ENCODE results near the gene TANK.

Gene TANK

GRCh38 chr2:161230959-161231358, 70.7 kb downstream of the TANK start:
- DNase-seq (ENCODE audit: low read depth in 2 of 2), result no peak

- DNase-seq (ENCODE audit: low read depth in 2 of 2), result no peak
Observed at GRCh38 chr2:161232571-161232970, 72.3 kb downstream of the TANK start.

GRCh38 chr2:161233858-161234431, 73.7 kb downstream of the TANK start:
- no peak for DNase-seq (ENCODE audit: low read depth in 2 of 2)

DNA sequence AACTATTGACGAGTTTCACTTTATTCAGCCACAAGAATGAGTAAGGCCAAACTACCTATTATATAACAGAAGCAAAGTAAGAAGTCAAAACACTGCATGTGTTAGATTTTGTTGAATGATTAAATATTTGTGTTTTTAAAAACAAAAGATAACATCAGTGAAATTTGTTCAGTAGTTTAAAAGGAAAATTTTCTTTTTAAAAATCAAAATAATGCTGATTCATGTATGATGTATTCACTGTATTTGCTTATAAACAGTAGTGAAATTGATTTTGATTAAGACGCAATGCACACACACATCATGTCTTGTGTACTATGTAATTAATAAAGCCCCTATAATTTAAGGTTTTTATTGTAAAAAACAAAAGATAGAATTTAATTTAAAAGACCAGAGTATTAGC, 74.4 kb downstream of the TANK start:
- no peak for DNase-seq (ENCODE audit: low read depth in 2 of 2)

DNA sequence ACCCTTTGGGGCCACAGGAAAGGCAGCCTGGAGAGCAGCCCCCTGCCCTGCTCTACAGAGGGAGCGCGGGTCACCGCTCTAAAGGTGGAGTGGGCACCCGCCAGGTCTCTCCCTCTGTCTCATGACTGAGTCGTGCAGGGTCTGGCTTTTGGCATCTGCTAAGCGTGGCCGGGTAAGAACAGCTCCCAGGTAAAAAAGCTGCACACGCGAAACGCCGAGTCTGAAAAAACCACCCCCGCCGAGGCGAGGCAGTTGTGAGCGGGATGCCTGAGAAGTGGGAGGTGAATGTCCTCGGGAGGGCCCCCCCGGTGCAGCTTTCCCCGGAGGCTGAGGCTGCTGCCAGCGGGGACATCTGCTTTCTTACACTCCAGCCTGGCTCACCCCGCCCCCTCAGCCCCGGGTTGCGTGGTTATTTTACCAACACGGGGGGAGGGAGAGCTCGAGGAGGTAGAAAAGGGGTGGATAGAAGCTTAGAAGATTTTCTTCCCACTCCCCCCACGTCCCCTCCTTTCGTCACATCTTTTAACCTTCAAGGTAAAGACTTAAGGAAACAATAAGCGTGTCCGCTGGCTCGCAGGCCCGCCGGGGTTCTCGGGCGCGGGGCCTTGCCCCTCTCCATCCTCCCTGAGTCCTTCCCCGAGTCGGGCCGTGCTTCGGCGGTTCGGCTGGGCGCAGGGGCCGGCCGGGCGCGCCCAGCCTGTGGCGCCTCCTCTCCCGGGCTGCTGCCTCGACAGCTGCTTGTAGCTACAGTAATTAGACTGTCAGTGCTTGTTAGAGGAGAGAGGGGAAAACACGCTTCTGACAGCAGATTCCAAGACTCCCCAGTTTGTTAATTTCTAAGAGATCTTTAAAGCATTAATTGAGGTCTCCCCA, 77.4 kb downstream of the TANK start:
- peak; percentile 31 to 43 for DNase-seq (ENCODE audit: low read depth in 2 of 2)

GRCh38 chr2:161238265-161238559, 78.0 kb downstream of the TANK start:
- DNase-seq (ENCODE audit: low read depth in 2 of 2), result no peak

DNA sequence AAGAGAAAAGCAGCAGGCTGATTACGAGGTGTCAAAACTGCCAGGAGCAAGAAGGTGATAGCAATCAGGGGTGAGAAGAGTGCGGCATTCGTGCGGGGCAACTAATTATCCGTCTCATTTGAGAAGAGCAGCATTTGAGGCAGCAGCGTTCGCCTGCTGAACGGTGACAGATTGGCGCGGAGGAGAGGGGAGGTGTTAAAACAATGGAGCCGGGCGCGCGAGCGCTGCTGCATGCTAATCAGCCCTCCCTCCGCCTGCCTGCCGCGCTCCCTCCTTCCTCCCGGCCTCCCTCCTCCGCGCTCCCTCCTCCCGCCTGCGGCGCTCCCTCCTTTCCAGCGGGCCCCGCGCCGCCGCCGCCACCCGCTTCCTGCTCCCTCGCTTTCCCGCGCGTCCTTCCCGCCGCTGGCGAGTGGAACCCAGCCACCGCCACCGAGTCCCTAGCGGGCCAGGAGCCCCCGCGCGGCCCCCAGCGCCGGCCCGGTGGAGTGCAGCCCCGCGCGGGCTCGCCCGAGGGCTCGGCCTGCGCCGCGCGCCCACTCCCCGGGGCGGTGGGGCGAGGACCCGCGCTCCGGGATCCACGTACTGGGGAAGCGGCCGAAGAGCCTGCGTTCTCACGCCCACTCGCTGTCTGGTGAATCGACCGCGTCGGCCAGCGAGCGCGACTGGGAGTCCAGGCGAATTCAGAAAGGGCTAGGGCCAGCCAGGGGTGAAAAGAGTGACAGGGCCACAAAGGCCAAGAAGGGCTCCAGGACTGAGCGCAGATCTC, 78.5 kb downstream of the TANK start:
- DNase-seq (ENCODE audit: low read depth in 2 of 2), result peak in 1 of 2 donors; percentile 29

- DNase-seq (ENCODE audit: low read depth in 2 of 2), result no peak
Observed at GRCh38 chr2:161239326-161240109, 79.3 kb downstream of the TANK start.

GRCh38 chr2:161241894-161242293, 81.7 kb downstream of the TANK start:
- no peak for DNase-seq (ENCODE audit: low read depth in 2 of 2)

- DNase-seq (ENCODE audit: low read depth in 2 of 2), result no peak
Observed at GRCh38 chr2:161243312-161243711, 83.1 kb downstream of the TANK start.

- no peak for DNase-seq (ENCODE audit: low read depth in 2 of 2)
Observed at GRCh38 chr2:161243905-161244304, 83.7 kb downstream of the TANK start.

GRCh38 chr2:161244387-161245260, 84.4 kb downstream of the TANK start:
- DNase-seq (ENCODE audit: low read depth in 2 of 2), result peak; percentile 33 to 49

DNA sequence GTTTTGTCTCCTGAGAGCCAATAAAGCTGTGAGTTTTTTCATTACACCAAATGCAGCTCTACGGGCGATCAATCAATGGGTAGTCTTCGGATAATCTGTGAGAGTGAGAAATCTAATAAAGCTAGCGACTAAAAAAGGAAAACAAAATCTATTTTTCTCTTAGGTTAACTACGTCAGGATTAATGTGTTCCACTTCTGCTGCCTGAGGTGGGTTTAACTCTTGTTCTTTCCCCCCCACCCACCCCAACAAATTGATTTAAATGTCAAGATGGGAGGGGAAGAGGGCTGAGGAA, 85.0 kb downstream of the TANK start:
- DNase-seq (ENCODE audit: low read depth in 2 of 2), result no peak

DNA sequence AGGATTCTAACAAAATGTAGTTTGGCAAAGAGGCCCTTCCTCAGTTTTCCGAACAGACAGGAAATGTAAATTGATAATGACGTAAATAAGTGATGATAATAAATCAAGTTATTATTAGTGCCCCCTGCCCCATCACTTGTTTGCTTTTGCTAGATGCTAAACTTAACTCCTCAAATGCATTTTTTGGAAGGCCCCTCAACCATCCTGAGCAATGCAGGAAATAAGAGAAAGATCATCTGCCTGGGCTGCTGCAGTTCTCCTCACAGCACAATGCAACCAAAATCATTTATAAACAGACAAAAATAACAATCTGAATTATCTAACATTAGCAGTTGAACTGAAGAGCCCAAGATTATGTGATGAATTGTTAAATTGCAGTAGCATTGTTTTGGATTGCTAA, 85.4 kb downstream of the TANK start:
- DNase-seq (ENCODE audit: low read depth in 2 of 2), result no peak

GRCh38 chr2:161246281-161246680, 86.1 kb downstream of the TANK start:
- no peak for DNase-seq (ENCODE audit: low read depth in 2 of 2)

DNA sequence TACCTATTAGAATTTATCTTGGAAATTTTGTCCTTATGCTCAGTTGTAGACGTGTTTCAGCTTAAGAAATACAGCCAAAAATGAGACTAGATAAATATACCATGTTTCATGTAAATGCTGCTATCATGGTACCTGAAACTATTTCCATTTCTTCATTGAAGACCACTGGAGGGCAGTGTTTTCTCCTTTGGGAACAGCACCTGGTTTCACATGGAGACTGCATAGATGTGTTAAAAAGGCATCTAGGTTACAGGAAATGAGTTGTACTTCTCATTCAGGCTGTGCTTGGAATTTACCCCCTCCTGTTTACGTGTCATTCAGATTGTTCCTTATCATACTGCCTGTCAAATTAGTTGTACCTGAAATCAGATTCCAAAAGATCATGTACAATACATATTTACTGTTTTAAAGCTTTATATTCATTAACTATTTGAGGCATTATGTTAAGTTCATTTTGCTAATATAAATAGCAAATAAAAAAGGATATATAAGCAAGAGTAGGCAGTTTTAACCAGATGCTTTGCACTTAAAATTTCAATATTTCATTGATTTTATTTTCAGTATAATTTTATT, 90.7 kb downstream of the TANK start:
- DNase-seq (ENCODE audit: low read depth in 2 of 2), result no peak

- no peak for DNase-seq (ENCODE audit: low read depth in 2 of 2)
Observed at GRCh38 chr2:161257123-161257952, 97.1 kb downstream of the TANK start.

DNA sequence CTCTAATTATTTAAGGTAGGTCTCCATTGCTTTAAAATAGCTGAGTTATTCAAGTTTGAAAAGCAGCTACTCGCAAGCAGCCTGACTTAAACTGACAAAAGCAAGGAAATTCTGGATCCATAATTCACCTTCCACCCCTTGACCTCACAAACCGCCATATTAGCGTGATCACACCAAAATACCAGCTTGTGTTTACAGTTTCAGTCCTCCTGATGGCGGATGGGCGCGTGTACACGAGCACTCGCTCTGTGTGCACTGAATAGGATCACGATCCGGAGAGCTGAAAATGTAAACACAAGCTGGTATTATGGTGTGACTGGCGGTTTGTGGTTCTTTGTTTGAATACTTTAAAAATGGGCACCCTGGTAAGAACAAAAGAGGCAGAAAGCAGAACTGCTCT, 105.6 kb downstream of the TANK start:
- no peak for DNase-seq (ENCODE audit: low read depth in 2 of 2)

DNA sequence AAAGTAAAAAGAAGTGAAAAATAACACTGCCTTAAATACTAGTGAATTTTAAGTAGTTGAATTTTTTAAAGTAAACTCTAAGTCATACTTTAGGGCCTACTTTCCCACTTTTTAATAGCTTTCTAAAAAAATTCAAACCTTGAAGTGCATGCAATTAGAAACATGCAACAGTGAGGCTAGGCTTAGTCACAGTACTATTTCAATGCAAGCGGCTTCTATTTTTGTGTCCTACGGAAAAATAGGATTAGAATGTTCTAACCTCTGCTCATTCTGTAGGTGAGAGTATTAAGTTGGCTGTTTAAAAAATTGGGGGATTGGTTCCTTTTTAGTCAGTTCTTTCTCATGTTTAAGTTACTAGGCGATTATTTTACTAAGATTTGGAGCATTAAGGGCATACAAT, 108.9 kb downstream of the TANK start:
- no peak for DNase-seq (ENCODE audit: low read depth in 2 of 2)
